K562 (cell line): ENCODE measurements around the gene PNMT. TPM values are rescaled to one million over a fixed set of nuclear protein-coding genes. Genes with fewer than 3 reads are reported as not detected.

Experiments
- ARID3A ChIP-seq: IDR thresholded peaks from 2 replicates; pipeline ENCODE4 v1.6.1; 2012; ENCODE audit warnings: low read depth, low read length, improper control_type of control experiment, borderline replicate concordance
- E4F1 ChIP-seq: fragments of 250-450 bp; sonication (Bioruptor Pico); IDR thresholded peaks from 2 replicates; pipeline ENCODE4 v1.5.0; 2021; ENCODE audit warnings: mild to moderate bottlenecking, borderline replicate concordance
- ERF ChIP-seq: fragments of 450-650 bp; formaldehyde crosslinking; IDR thresholded peaks from 2 replicates; pipeline ENCODE4 v1.4.0; 2020; ENCODE audit warnings: mild to moderate bottlenecking, mixed read lengths
- KLF1 ChIP-seq: fragments of 450-650 bp; IDR thresholded peaks from 2 replicates; pipeline ENCODE4 v1.6.1; 2016; ENCODE audit warnings: missing genetic modification characterization, missing compliant biosample characterization
- MLX ChIP-seq, 2 experiments: fragments of 450-650 bp in 1 of 2; sonication (generic) in 1 of 2; formaldehyde crosslinking; conservative IDR thresholded peaks; 2 replicates each; pipeline versions ENCODE4 v1.4.0 to v1.8.1; 2020 to 2022; ENCODE audit warnings: mild to moderate bottlenecking in 1 of 2, missing genetic modification reagents in 1 of 2
- MTA1 ChIP-seq: fragments of 450-650 bp; IDR thresholded peaks from 2 replicates; pipeline ENCODE4 v1.6.1; 2017; ENCODE audit warnings: borderline replicate concordance
- SUPT5H ChIP-seq: fragments of 450-650 bp; IDR thresholded peaks from 2 replicates; pipeline ENCODE4 v1.6.1; 2016
- TAF15 ChIP-seq: fragments of 200-400 bp; formaldehyde crosslinking; IDR thresholded peaks from 2 replicates; pipeline ENCODE4 v1.6.1; 2017; ENCODE audit warnings: mild to moderate bottlenecking, low read depth, low read length, moderate library complexity
- TBP ChIP-seq: optimal IDR thresholded peaks from 2 replicates; pipeline ENCODE3; 2011; ENCODE audit warnings: low read depth, low read length, improper control_type of control experiment
- YY1 ChIP-seq, 3 experiments: IDR thresholded peaks; 2 replicates each; pipeline ENCODE4 v1.6.1; 2011; ENCODE audit warnings: low read length in 2 of 3, mild to moderate bottlenecking in 2 of 3, moderate library complexity in 2 of 3, borderline replicate concordance in 1 of 3, control low read depth in 1 of 3, low read depth in 1 of 3; ENCODE audit not compliant: insufficient read depth in 3 of 3, insufficient replicate concordance in 2 of 3, control insufficient read depth in 1 of 3, insufficient read length in 1 of 3; ENCODE audit errors: extremely low read depth in 1 of 3
- ZNF140 ChIP-seq: fragments of 250-450 bp; sonication (Bioruptor Pico); IDR thresholded peaks from 2 replicates; pipeline ENCODE4 v1.8.0; 2021; ENCODE audit warnings: moderate library complexity, mild to moderate bottlenecking, inconsistent platforms
- ZNF584 ChIP-seq: fragments of 200-800 bp; sonication (Bioruptor generic); IDR thresholded peaks from 2 replicates; pipeline ENCODE4 v1.6.1; 2016; ENCODE audit warnings: low read depth, mild to moderate bottlenecking, missing genetic modification characterization, missing compliant biosample characterization
- polyA plus RNA-seq, 8 experiments: library from polyadenylated mRNA; depleted of rRNA in 4 of 8; stranded (reverse) in 5 of 8; unstranded in 3 of 8; fragments of >200 nt; fragmentation: Nextera tagmentation in 2 of 8; fragmentation: Illumina TruSeq in 1 of 8; extraction: Ambion mirVana in 2 of 8; extraction: Trizol in 1 of 8; gene quantifications; 2 replicates each; pipeline versions ENCODE4 v1.2.1 to v1.2.3, GENCODE V29; 2011 to 2014; ENCODE audit warnings: inconsistent platforms in 1 of 8, missing spikeins in 1 of 8
- total RNA-seq, 7 experiments: library from RNA; depleted of rRNA in 6 of 7; stranded (reverse); fragments of >200 nt in 6 of 7; fragmentation: Illumina TruSeq in 2 of 7; extraction: Trizol in 2 of 7; gene quantifications; 2 replicates each; pipeline versions ENCODE4 v1.2.1 to v1.2.3, GENCODE V29; 2011 to 2021; ENCODE audit warnings: low replicate concordance in 1 of 7
- TF ChIP-seq, protein P1 (sequence below): fragments of 250-450 bp; sonication (Bioruptor Pico); IDR thresholded peaks from 2 replicates; pipeline ENCODE4 v1.5.0; 2021; ENCODE audit warnings: mild to moderate bottlenecking, moderate library complexity
- TF ChIP-seq, protein P2 (sequence below): sonication (generic); formaldehyde crosslinking; IDR thresholded peaks from 2 replicates; pipeline ENCODE4 v1.8.0; 2023; ENCODE audit warnings: mild to moderate bottlenecking, missing genetic modification reagents

PNMT gene
- total and polyA plus RNA-seq, 9 of the 15 experiments (the other 6 are each of a cell fraction or from before 2014, with no cell fraction given) = 0.55 to 18.1 (median 5.8) TPM

DNA sequence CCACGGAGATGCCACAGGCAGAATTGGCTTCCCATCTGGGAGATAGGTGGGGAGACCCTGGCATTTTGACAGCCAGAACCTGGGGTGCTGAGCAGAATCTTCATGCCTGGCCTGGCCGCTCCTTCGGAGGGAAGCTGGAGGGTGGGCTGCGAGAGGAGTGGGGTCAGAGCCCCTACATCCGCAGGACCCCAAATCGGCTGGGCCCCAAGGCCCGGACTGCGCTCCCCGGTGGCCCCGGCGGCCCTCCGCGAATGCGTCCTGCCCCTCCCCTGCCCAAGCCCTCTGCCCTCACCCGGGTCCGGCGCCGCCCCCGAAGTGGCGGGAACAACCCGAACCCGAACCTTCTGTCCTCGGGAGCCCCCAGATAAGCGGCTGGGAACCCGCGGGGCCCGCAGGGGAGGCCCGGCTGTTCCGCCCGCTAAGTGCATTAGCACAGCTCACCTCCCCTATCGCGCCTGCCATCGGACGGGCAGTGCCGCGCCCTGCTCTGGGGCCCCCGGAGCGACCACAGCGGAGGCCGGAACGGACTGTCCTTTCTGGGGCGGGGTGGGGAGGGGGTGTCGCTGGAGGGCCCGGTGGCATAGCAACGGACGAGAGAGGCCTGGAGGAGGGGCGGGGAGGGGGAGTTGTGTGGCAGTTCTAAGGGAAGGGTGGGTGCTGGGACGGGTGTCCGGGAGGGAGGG lies 850 bp upstream of the PNMT start (continued):
- TF ChIP-seq, protein P1, sequence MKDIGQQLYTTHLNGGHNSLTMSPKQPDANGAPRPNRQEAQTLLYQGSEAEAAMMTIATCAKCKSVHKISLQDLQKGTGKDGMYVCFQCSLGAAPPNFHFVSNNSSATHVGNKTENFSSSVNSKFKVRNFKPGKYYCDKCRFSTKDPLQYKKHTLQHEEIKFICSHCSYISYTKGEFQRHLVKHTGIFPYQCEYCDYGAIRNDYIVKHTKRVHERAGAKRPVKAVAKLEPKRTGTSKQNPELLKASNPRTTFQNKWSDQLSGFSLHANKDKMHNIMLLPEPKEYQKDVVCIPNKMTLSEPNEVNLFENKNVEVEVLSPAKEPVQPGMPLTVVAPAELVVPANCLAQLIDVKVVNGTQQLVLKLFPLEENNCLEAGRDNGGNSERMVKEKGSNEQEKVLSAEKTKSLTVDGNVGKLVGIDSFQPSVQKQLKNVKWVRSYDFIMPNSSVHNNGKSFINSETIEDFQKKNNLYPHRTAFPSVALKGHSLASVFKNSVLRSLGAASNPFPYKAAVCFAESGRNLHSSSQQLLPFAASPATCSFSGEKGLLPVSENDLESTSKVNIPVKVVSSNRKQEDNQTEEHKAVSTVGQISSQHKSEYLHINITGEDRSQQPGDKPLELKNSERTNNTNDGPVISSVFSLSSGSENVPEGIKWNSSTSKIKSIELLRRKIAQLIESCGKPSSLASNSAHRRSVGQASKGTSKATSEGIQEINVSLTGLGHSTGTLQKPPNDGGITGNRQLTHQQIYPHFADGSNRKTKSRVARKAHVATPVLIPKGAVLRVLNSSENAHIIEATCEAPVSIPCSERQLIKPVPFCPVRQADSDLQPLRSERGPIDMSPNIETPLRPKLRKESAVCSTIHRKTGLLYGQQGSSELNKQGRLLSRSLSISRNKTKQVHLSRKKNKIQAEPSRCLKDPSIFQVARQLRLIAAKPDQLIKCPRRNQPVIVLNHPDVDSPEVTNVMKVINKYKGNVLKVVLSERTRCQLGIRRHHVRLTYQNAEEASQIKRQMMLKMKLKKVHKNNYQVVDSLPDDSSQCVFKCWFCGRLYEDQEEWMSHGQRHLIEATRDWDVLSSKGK (CRISPR knock-in tag) = no peak
- TF ChIP-seq E4F1 (CRISPR knock-in tag) = no peak
- no peak for TF ChIP-seq ARID3A
- TF ChIP-seq MLX (CRISPR knock-in tag; conservative IDR thresholded peaks at IDR 0.05) = no peak
- peak; percentile 88 for TF ChIP-seq KLF1 (tag)
- peak in 1 of 3 experiments; percentile 21 for TF ChIP-seq YY1 (IDR thresholded peaks at IDR 0.05; ENCODE audit: borderline replicate concordance in 1 of 3, control insufficient read depth in 1 of 3, extremely low read depth in 1 of 3, insufficient read depth in 3 of 3, insufficient read length in 1 of 3, insufficient replicate concordance in 2 of 3, low read depth in 1 of 3, low read length in 2 of 3)
- peak; percentile 59 for TF ChIP-seq TBP
- TF ChIP-seq TAF15 = no peak
- TF ChIP-seq, protein P2, sequence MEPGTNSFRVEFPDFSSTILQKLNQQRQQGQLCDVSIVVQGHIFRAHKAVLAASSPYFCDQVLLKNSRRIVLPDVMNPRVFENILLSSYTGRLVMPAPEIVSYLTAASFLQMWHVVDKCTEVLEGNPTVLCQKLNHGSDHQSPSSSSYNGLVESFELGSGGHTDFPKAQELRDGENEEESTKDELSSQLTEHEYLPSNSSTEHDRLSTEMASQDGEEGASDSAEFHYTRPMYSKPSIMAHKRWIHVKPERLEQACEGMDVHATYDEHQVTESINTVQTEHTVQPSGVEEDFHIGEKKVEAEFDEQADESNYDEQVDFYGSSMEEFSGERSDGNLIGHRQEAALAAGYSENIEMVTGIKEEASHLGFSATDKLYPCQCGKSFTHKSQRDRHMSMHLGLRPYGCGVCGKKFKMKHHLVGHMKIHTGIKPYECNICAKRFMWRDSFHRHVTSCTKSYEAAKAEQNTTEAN (CRISPR knock-in tag) = no peak
- TF ChIP-seq SUPT5H = 0 out of 2 replicates have a peak, but pooled peaks have one; percentile 35
- no peak for TF ChIP-seq ZNF584 (CRISPR knock-in tag)
- peak; percentile 67; the same call in 1 of the 2 replicates for TF ChIP-seq ERF (CRISPR knock-in tag)
- TF ChIP-seq ZNF140 (CRISPR knock-in tag) = no peak
- TF ChIP-seq MTA1 = no peak
